Measurements from ENCODE around the gene TMEM248.
A peak's percentile ranks its signal among the peaks of the same experiment; 100 is the strongest.
"Not testable (repeated sequence)": the region's sequence is repeated elsewhere in the genome, so short reads cannot be mapped to it uniquely, and the experiment has no call there.

The TMEM248 gene

DNA sequence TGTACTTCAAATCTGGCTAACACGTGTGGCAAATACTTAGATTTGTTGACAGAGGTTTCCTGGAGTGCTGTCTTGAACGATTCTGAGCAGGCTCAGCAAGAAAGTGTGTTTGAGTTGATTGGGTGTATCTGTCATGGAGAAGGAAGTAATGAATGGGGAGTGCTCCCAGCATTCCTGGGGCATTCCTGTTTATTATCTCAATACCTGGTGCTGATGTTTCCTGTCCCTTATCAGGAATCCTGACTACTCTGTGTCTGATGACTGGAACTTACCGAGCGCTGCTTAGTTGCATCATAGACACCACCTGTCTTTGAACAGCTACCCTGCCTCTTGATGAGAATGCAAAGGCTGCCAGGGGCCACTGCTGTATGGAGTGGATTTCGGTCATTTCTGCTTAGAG lies 41.0 kb upstream of the TMEM248 start:
- Histone ChIP-seq H3K36me3 (ENCODE audit: control insufficient read depth in 2 of 2, insufficient read depth in 1 of 2, low read length in 2 of 2) (peaks cover 4 to 23% of the 10 kb centered on the region in 2 experiments; a peak in 2 of 3 replicates), H3K9me3 (ENCODE audit: control insufficient read depth, insufficient read depth, low read depth, low read length) (no peaks in the 10 kb centered on the region), H3K4me1 (ENCODE audit: control insufficient read depth, insufficient read depth, low read length) (no peaks in the 10 kb centered on the region), H3K27ac (ENCODE audit: extremely low read depth, low read depth, low read length) (no peak overlapping the region), H3K4me3 (ENCODE audit: low read depth, low read length) (no peak overlapping the region)
- POLR2A ChIA-PET: no interaction called here
- CTCF ChIA-PET: no interaction called here
- TF ChIP-seq WT1 (tag by site-specific recombination; IDR thresholded peaks at IDR 0.05) (no peak), ZFP37 (tag by site-specific recombination; IDR thresholded peaks at IDR 0.05) (no peak), ZBTB21 (tag by site-specific recombination; IDR thresholded peaks at IDR 0.05) (no peak)
- TF ChIP-seq, protein P1, sequence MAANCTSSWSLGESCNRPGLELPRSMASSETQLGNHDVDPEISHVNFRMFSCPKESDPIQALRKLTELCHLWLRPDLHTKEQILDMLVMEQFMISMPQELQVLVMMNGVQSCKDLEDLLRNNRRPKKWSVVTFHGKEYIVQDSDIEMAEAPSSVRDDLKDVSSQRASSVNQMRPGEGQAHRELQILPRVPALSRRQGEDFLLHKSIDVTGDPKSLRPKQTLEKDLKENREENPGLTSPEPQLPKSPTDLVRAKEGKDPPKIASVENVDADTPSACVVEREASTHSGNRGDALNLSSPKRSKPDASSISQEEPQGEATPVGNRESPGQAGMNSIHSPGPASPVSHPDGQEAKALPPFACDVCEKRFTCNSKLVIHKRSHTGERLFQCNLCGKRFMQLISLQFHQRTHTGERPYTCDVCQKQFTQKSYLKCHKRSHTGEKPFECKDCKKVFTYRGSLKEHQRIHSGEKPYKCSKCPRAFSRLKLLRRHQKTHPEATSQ (tag by site-specific recombination; IDR thresholded peaks at IDR 0.05): no peak

DNA sequence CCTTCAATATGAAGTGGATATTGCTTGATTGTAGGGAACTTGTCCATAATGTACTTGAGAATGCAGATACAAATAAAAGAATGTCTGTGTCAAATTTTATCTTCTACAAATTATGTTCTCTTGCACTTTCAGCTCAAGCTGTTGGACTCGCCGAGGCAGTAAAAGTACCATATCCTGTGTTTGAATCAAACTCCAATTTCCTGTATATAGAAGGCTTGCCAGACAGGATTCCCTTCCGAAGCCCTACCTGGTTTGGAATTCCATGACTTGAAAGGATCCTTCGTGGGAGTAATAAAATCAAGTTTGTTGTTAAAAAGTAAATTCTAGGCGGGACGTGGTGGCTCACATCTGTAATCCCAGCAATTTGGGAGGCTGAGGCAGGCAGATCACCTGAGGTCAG lies 40.4 kb upstream of the TMEM248 start:
- H3K4me3 ChIP-seq (ENCODE audit: low read depth, low read length); CTCF ChIA-PET; H3K27ac ChIP-seq (ENCODE audit: extremely low read depth, low read depth, low read length); POLR2A ChIA-PET; H3K9me3 ChIP-seq (ENCODE audit: control insufficient read depth, insufficient read depth, low read depth, low read length); H3K4me1 ChIP-seq (ENCODE audit: control insufficient read depth, insufficient read depth, low read length): not testable (repeated sequence)
- peaks cover 4 to 27% of the 10 kb centered on the region in 2 experiments; a peak in 2 of 3 replicates for H3K36me3 ChIP-seq (ENCODE audit: control insufficient read depth in 2 of 2, insufficient read depth in 1 of 2, low read length in 2 of 2)

DNA sequence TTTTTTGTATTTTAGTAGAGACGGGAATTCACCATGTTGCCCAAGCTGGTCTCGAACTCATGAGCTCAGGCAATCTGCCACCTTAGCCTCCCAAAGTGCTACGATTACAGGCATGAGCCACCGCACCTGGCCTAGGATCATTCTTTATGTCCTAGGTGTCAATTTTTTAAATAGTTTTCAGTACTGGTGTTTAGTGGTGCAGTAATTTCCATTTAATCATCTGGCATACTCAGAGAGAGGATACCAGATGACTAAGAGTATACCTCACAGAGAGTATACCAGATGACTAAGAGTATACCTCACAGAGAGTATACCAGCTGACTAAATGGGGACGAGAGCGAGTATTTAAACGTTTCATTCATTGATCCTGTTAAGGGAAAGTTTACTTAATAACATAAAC lies 37.3 kb upstream of the TMEM248 start:
- POLR2A ChIA-PET: no interaction called here
- H3K4me3 ChIP-seq (ENCODE audit: low read depth, low read length): no peak overlapping the region
- CTCF ChIA-PET: interaction anchor here (0.6 kb wide), 2 partner anchors 21 to 273 kb away, joined by 3 read pairs; no protein-coding TSS in a partner anchor
- H3K36me3 ChIP-seq (ENCODE audit: control insufficient read depth in 2 of 2, insufficient read depth in 1 of 2, low read length in 2 of 2): peaks cover 4 to 42% of the 10 kb centered on the region in 2 experiments; a peak in 2 of 3 replicates
- H3K4me1 ChIP-seq (ENCODE audit: control insufficient read depth, insufficient read depth, low read length): no peaks in the 10 kb centered on the region
- H3K27ac ChIP-seq (ENCODE audit: extremely low read depth, low read depth, low read length): no peak overlapping the region
- TF ChIP-seq ZNF660 (tag by site-specific recombination; IDR thresholded peaks at IDR 0.05) (no peak), ZNF426 (tag by site-specific recombination; IDR thresholded peaks at IDR 0.05) (no peak), ZBTB21 (tag by site-specific recombination; IDR thresholded peaks at IDR 0.05) (no peak), ZSCAN23 (tag by site-specific recombination; IDR thresholded peaks at IDR 0.05) (no peak), SP3 (tag by site-specific recombination; IDR thresholded peaks at IDR 0.05) (no peak), KLF10 (tag by site-specific recombination; IDR thresholded peaks at IDR 0.05) (no peak)
- TF ChIP-seq, protein P2, sequence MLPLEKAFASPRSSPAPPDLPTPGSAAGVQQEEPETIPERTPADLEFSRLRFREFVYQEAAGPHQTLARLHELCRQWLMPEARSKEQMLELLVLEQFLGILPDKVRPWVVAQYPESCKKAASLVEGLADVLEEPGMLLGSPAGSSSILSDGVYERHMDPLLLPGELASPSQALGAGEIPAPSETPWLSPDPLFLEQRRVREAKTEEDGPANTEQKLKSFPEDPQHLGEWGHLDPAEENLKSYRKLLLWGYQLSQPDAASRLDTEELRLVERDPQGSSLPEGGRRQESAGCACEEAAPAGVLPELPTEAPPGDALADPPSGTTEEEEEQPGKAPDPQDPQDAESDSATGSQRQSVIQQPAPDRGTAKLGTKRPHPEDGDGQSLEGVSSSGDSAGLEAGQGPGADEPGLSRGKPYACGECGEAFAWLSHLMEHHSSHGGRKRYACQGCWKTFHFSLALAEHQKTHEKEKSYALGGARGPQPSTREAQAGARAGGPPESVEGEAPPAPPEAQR (tag by site-specific recombination; IDR thresholded peaks at IDR 0.05): no peak
- TF ChIP-seq, protein P3, sequence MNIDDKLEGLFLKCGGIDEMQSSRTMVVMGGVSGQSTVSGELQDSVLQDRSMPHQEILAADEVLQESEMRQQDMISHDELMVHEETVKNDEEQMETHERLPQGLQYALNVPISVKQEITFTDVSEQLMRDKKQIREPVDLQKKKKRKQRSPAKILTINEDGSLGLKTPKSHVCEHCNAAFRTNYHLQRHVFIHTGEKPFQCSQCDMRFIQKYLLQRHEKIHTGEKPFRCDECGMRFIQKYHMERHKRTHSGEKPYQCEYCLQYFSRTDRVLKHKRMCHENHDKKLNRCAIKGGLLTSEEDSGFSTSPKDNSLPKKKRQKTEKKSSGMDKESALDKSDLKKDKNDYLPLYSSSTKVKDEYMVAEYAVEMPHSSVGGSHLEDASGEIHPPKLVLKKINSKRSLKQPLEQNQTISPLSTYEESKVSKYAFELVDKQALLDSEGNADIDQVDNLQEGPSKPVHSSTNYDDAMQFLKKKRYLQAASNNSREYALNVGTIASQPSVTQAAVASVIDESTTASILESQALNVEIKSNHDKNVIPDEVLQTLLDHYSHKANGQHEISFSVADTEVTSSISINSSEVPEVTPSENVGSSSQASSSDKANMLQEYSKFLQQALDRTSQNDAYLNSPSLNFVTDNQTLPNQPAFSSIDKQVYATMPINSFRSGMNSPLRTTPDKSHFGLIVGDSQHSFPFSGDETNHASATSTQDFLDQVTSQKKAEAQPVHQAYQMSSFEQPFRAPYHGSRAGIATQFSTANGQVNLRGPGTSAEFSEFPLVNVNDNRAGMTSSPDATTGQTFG (tag by site-specific recombination; IDR thresholded peaks at IDR 0.05; ENCODE audit: borderline replicate concordance): no peak
- H3K9me3 ChIP-seq (ENCODE audit: control insufficient read depth, insufficient read depth, low read depth, low read length): no peaks in the 10 kb centered on the region

DNA sequence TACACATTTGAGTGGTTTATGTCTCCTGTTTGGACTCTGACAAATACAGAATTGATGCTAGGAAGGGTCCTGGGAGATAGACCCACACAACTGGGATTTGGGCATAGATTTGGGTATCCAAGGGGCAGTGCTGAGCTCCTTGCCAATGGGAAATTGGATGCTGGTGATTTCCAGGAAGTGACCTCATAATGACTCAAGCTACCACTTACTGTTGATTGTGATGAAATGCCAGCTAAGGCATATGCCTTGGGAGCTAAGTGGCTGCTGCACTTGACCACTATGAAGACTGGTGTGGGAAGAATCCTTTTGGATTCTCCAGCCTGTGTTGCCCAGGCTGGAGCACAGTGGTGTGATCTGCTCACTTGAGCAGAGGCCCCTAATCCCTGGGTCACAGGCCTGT lies 36.5 kb upstream of the TMEM248 start:
- H3K9me3 ChIP-seq (ENCODE audit: control insufficient read depth, insufficient read depth, low read depth, low read length); CTCF ChIA-PET; H3K4me1 ChIP-seq (ENCODE audit: control insufficient read depth, insufficient read depth, low read length); H3K27ac ChIP-seq (ENCODE audit: extremely low read depth, low read depth, low read length); POLR2A ChIA-PET; H3K4me3 ChIP-seq (ENCODE audit: low read depth, low read length): not testable (repeated sequence)
- peaks cover 4 to 38% of the 10 kb centered on the region in 2 experiments; a peak in 2 of 3 replicates for H3K36me3 ChIP-seq (ENCODE audit: control insufficient read depth in 2 of 2, insufficient read depth in 1 of 2, low read length in 2 of 2)
- TF ChIP-seq ZNF629 (tag by site-specific recombination; IDR thresholded peaks at IDR 0.05): 0 out of 2 replicates have a peak, but pooled peaks have one; percentile 21
- TF ChIP-seq ZBTB21 (tag by site-specific recombination; IDR thresholded peaks at IDR 0.05): 0 out of 2 replicates have a peak, but pooled peaks have one; percentile 22
